NCI-H1417 treated with DMSO at 0.1 percent for 48 hours (cell line): ENCODE results near the gene SPARC.

Experiments used
- DNase-seq: peaks from one replicate; lab custom pipeline; 2025; lab: John Stamatoyannopoulos, UW

Gene SPARC

GRCh38 chr5:151677776-151678545 is 8.8 kb downstream of the SPARC start:
- no peak for DNase-seq

GRCh38 chr5:151676719-151677118 is 10.0 kb downstream of the SPARC start:
- DNase-seq: no peak

GRCh38 chr5:151676314-151676712 is 10.4 kb downstream of the SPARC start:
- DNase-seq: no peak

GRCh38 chr5:151675611-151676313 is 11.0 kb downstream of the SPARC start:
- DNase-seq: no peak

GRCh38 chr5:151674626-151675610 is 11.8 kb downstream of the SPARC start:
- no peak for DNase-seq

- DNase-seq: no peak
Measured at GRCh38 chr5:151673421-151673820, 13.3 kb downstream of the SPARC start.

- no peak for DNase-seq
Measured at GRCh38 chr5:151672516-151672915, 14.2 kb downstream of the SPARC start.

- no peak for DNase-seq
Measured at GRCh38 chr5:151671950-151672349, 14.8 kb downstream of the SPARC start.

GRCh38 chr5:151670953-151671636 is 15.6 kb downstream of the SPARC start:
- DNase-seq: no peak

GRCh38 chr5:151670083-151670686 is 16.5 kb downstream of the SPARC start:
- DNase-seq: no peak

- DNase-seq: no peak
Measured at GRCh38 chr5:151667083-151667482, 19.6 kb downstream of the SPARC start.

- DNase-seq: no peak
Measured at GRCh38 chr5:151665613-151666012, 21.1 kb downstream of the SPARC start.

- no peak for DNase-seq
Measured at GRCh38 chr5:151664694-151665585, 21.8 kb downstream of the SPARC start.

- no peak for DNase-seq
Measured at GRCh38 chr5:151663617-151664293, 23.0 kb downstream of the SPARC start.

- no peak for DNase-seq
Measured at GRCh38 chr5:151662805-151663204, 23.9 kb downstream of the SPARC start.

- no peak for DNase-seq
Measured at GRCh38 chr5:151661968-151662732, 24.6 kb downstream of the SPARC start.

- no peak for DNase-seq
Measured at GRCh38 chr5:151660616-151661495, 25.9 kb downstream of the SPARC start.
